K562 (cell line): ENCODE data around the gene IFI30. TPM values are rescaled to one million over a fixed set of nuclear protein-coding genes. Genes with fewer than 3 reads are reported as not detected.
A peak's percentile ranks its signal among the peaks of the same experiment; 100 is the strongest.

Source experiments
- ATAC-seq: fragments of 200-7000 bp; cut with Tn5 transposase; 3 replicates; pipeline ENCODE4 v1.9.1; 2020; ENCODE audit warnings: moderate library complexity
- BruUV-seq: library from RNA; stranded (reverse); fragments of 400-500 nt; replicated peaks from 2 replicates; lab custom pipeline; 2021; lab: Mats Ljungman, UMichigan
- CTCF ChIA-PET: fragments of 300-600 bp; formaldehyde crosslinking; extraction: SDS; loops from one replicate; lab custom pipeline; 2021; ENCODE audit warnings: low intra/inter-chr PET ratio; lab: Yijun Ruan, JAX
- POLR2A ChIA-PET: fragments of 300-600, 350-650 bp; sonication (Branson Sonifier 250); formaldehyde crosslinking; extraction: SDS; loops from one replicate; lab custom pipeline; 2021; ENCODE audit warnings: antibody characterized with exemption, inconsistent platforms; lab: Yijun Ruan, JAX
- DNase-seq, 4 experiments: peaks; one replicate each; pipeline versions ENCODE4 v3.0.0 to v3.0.0-alpha.2; 2011 to 2018; ENCODE audit warnings: low spot score in 3 of 4, mixed read lengths in 3 of 4; ENCODE audit errors: extremely low read depth in 1 of 4
- FAIRE-seq: peaks from 2 replicates; lab custom pipeline; 2011; peaks lifted over from hg19 to GRCh38; lab: Jason Lieb, UNC
- H2AFZ ChIP-seq: 2 replicates; pipeline ENCODE4 v1.6.0; 2011; ENCODE audit warnings: low read depth, low read length, control low read depth, inconsistent platforms
- H3K27ac ChIP-seq: fragments of 200-600 bp; 3 replicates; pipeline ENCODE4 v1.8.0; 2011; ENCODE audit warnings: low read depth, mild to moderate bottlenecking, control low read depth, inconsistent platforms, low read length, moderate library complexity, mixed read lengths; ENCODE audit errors: extremely low read depth
- H3K27me3 ChIP-seq, 2 experiments: fragments of 300-600 bp in 1 of 2; 2 replicates in 1 of 2; 3 replicates in 1 of 2; pipeline versions ENCODE4 v1.6.0 to v1.8.0; 2011; ENCODE audit warnings: inconsistent platforms in 2 of 2, low read length in 2 of 2, mild to moderate bottlenecking in 1 of 2, mixed read lengths in 1 of 2, moderate library complexity in 1 of 2; ENCODE audit not compliant: control insufficient read depth in 2 of 2, insufficient read depth in 2 of 2
- H3K36me3 ChIP-seq: fragments of 300-600 bp; 3 replicates; pipeline ENCODE4 v1.8.0; 2011; ENCODE audit warnings: mild to moderate bottlenecking, low read length, inconsistent platforms; ENCODE audit not compliant: control insufficient read depth, insufficient read depth
- H3K4me1 ChIP-seq, 2 experiments: fragments of 200-600 bp in 1 of 2; replicated peaks in 1 of 2; 2 replicates in 1 of 2; 3 replicates in 1 of 2; pipeline versions ENCODE4 v1.5.1 to v1.8.0; 2011; ENCODE audit warnings: inconsistent platforms in 2 of 2, low read length in 2 of 2, mild to moderate bottlenecking in 1 of 2, mixed read lengths in 1 of 2, moderate library complexity in 1 of 2; ENCODE audit not compliant: control insufficient read depth in 2 of 2, insufficient read depth in 2 of 2
- H3K4me2 ChIP-seq: 2 replicates; pipeline ENCODE4 v1.6.1; 2011; ENCODE audit warnings: low read length, control low read depth, inconsistent platforms, mixed read lengths; ENCODE audit not compliant: insufficient read depth
- H3K4me3 ChIP-seq: fragments of 200-600 bp; sonication (generic), shearing (Covaris generic); 2 replicates; pipeline ENCODE4 v1.5.1; 2016; ENCODE audit warnings: control low read depth, inconsistent platforms
- H3K79me2 ChIP-seq: fragments of 200-600 bp; 3 replicates; pipeline ENCODE4 v1.8.0; 2011; ENCODE audit warnings: low read length, inconsistent platforms; ENCODE audit not compliant: control insufficient read depth, insufficient read depth
- H3K9ac ChIP-seq, 2 experiments: 2 replicates each; pipeline versions ENCODE4 v1.6.0 to v1.6.1; 2011; ENCODE audit warnings: low read depth in 2 of 2, low read length in 2 of 2, control low read depth in 1 of 2, inconsistent platforms in 1 of 2, mild to moderate bottlenecking in 1 of 2, mixed read lengths in 1 of 2; ENCODE audit not compliant: insufficient read depth in 1 of 2
- H3K9me1 ChIP-seq: one replicate; pipeline ENCODE4 v1.6.0; 2011; ENCODE audit warnings: inconsistent platforms, mild to moderate bottlenecking, low read length, moderate library complexity; ENCODE audit not compliant: control insufficient read depth, insufficient read depth
- H3K9me3 ChIP-seq: replicated peaks from 2 replicates; pipeline ENCODE4 v1.5.1; 2011; ENCODE audit warnings: low read depth, low read length, inconsistent platforms; ENCODE audit not compliant: control insufficient read depth, insufficient read depth
- H4K20me1 ChIP-seq: replicated peaks from 2 replicates; pipeline ENCODE4 v1.6.1; 2011; ENCODE audit warnings: low read length, inconsistent platforms, mixed read lengths; ENCODE audit not compliant: control insufficient read depth, insufficient read depth
- ARID1B ChIP-seq: fragments of 450-650 bp; IDR thresholded peaks from 2 replicates; pipeline ENCODE4 v1.6.1; 2016; ENCODE audit warnings: antibody characterized with exemption, mild to moderate bottlenecking, inconsistent platforms
- ASH1L ChIP-seq: fragments of 450-650 bp; IDR thresholded peaks from 2 replicates; pipeline ENCODE4 v1.6.1; 2018; ENCODE audit warnings: borderline replicate concordance, mild to moderate bottlenecking, low read depth; ENCODE audit not compliant: partially characterized antibody
- CC2D1A ChIP-seq: fragments of 450-650 bp; IDR thresholded peaks from 2 replicates; pipeline ENCODE4 v1.6.1; 2017; ENCODE audit warnings: mild to moderate bottlenecking
- FOSL1 ChIP-seq: fragments of 200-800 bp; sonication (Bioruptor generic); conservative IDR thresholded peaks from 2 replicates; pipeline ENCODE4 v1.6.1; 2016; ENCODE audit warnings: missing genetic modification characterization, missing compliant biosample characterization
- HNRNPH1 ChIP-seq: fragments of 200-400 bp; formaldehyde crosslinking; optimal IDR thresholded peaks from 2 replicates; pipeline ENCODE3; 2017; ENCODE audit warnings: low read depth, mild to moderate bottlenecking, low read length, moderate library complexity
- HSF4 ChIP-seq: fragments of 250-450 bp; sonication (Bioruptor Pico); IDR thresholded peaks from 2 replicates; pipeline ENCODE4 v2.1.2; 2022; ENCODE audit warnings: mild to moderate bottlenecking, moderate library complexity, borderline replicate concordance
- NFE2L1 ChIP-seq: fragments of 450-650 bp; IDR thresholded peaks from 2 replicates; pipeline ENCODE4 v1.6.1; 2016; ENCODE audit warnings: missing genetic modification characterization, low read depth, mild to moderate bottlenecking, missing compliant biosample characterization, moderate library complexity, borderline replicate concordance
- NR4A1 ChIP-seq, 2 experiments: fragments of 250-450 bp in 1 of 2; fragments of 450-650 bp in 1 of 2; sonication (Bioruptor Pico) in 1 of 2; IDR thresholded peaks; 2 replicates each; pipeline versions ENCODE4 v1.4.0 to v1.6.1; 2016 to 2020; ENCODE audit warnings: mild to moderate bottlenecking in 2 of 2, missing compliant biosample characterization in 1 of 2, missing genetic modification characterization in 1 of 2, moderate library complexity in 1 of 2
- PHF8 ChIP-seq: fragments of 200-600 bp; sonication (generic); IDR thresholded peaks from 2 replicates; pipeline ENCODE4 v1.6.1; 2012; ENCODE audit warnings: mixed run types, mild to moderate bottlenecking, inconsistent platforms, low read length, moderate library complexity, borderline replicate concordance
- TGIF2 ChIP-seq: sonication (generic); formaldehyde crosslinking; IDR thresholded peaks from 2 replicates; pipeline ENCODE4 v1.8.1; 2022; ENCODE audit warnings: mild to moderate bottlenecking, missing genetic modification reagents, moderate library complexity
- XRCC5 ChIP-seq: fragments of 200-400 bp; formaldehyde crosslinking; IDR thresholded peaks from 2 replicates; pipeline ENCODE4 v1.6.1; 2017; ENCODE audit warnings: low read depth, mild to moderate bottlenecking, low read length
- ZFP36 ChIP-seq: fragments of 150-350 bp; IDR thresholded peaks from 2 replicates; pipeline ENCODE4 v1.6.1; 2018; ENCODE audit warnings: low read length, low read depth; ENCODE audit not compliant: partially characterized antibody
- ZKSCAN8 ChIP-seq: fragments of 200-800 bp; sonication (Bioruptor generic); IDR thresholded peaks from 2 replicates; pipeline ENCODE4 v1.6.1; 2016; ENCODE audit warnings: missing genetic modification characterization, missing compliant biosample characterization
- WGBS: fragments of 100-300 bp; shearing (Covaris generic); methylation state at CpG from one replicate; pipeline ENCODE4 v1.1.6; 2016; ENCODE audit warnings: low coverage, mixed read lengths; ENCODE audit not compliant: insufficient coverage; ENCODE audit errors: missing lambda C conversion rate; 5-methylcytosine and 5-hydroxymethylcytosine counted together
- in situ Hi-C: fragments of 300-500 bp; cut with MboI; formaldehyde crosslinking; loops from 4 replicates; pipeline ENCODE4 v1.15.0; 2018; ENCODE audit warnings: inconsistent platforms, mixed read lengths
- intact Hi-C: fragments of 100-400 bp; cut with micrococcal nuclease; formaldehyde crosslinking; loops from 2 replicates; pipeline ENCODE4 v1.14.2; 2022
- polyA plus RNA-seq, 8 experiments: library from polyadenylated mRNA; depleted of rRNA in 4 of 8; stranded (reverse) in 5 of 8; unstranded in 3 of 8; fragments of >200 nt; fragmentation: Nextera tagmentation in 2 of 8; fragmentation: Illumina TruSeq in 1 of 8; extraction: Ambion mirVana in 2 of 8; extraction: Trizol in 1 of 8; gene quantifications; 2 replicates each; pipeline versions ENCODE4 v1.2.1 to v1.2.3, GENCODE V29; 2011 to 2014; ENCODE audit warnings: inconsistent platforms in 1 of 8, missing spikeins in 1 of 8
- total RNA-seq, 7 experiments: library from RNA; depleted of rRNA in 6 of 7; stranded (reverse); fragments of >200 nt in 6 of 7; fragmentation: Illumina TruSeq in 2 of 7; extraction: Trizol in 2 of 7; gene quantifications; 2 replicates each; pipeline versions ENCODE4 v1.2.1 to v1.2.3, GENCODE V29; 2011 to 2021; ENCODE audit warnings: low replicate concordance in 1 of 7

The IFI30 gene
- total and polyA plus RNA-seq, 9 of the 15 experiments (the other 6 are each of a cell fraction or from before 2014, with no cell fraction given), result 63.7 to 430 (median 109) TPM

- Histone ChIP-seq H3K9me3 (no peaks in the 10 kb centered on the region), H4K20me1 (no peaks in the 10 kb centered on the region), H3K79me2 (no peaks in the 10 kb centered on the region), H3K9ac (peak overlapping the region in 1 of 2 experiments; percentile 78; a peak in 2 of 4 replicates), H3K4me3 (no peak overlapping the region), H3K36me3 (no peaks in the 10 kb centered on the region), H3K27ac (no peak overlapping the region), H3K4me2 (0 out of 2 replicates have a peak overlapping the region, but pooled peaks have one; percentile 12), H3K4me1 (peaks cover 20 to 52% of the 10 kb centered on the region in 2 experiments; a peak in 4 of 5 replicates), H3K9me1 (no peaks in the 10 kb centered on the region), H3K27me3 (no peaks in the 10 kb centered on the region), H2AFZ (peak overlapping the region; percentile 57; the same call in 1 of the 2 replicates)
- 50% methylated on average over 25 of the region's 28 CpGs for WGBS
- DNase-seq (no peak), FAIRE-seq (no peak), ATAC-seq (no peak)
- intact Hi-C loops, result no loop called here
- POLR2A ChIA-PET, result interaction anchor here (0.6 to 1.2 kb wide), 3 partner anchors 59 to 687 kb away, joined by 3 to 6 read pairs (median 3); no protein-coding TSS in a partner anchor
- CTCF ChIA-PET, result no interaction called here
- no TSS peak for BruUV-seq
- in situ Hi-C loops, result no loop called here
- TF ChIP-seq ZFP36, result no peak
- no peak for TF ChIP-seq XRCC5
- TF ChIP-seq CC2D1A, result no peak
- no peak for TF ChIP-seq HNRNPH1
- TF ChIP-seq PHF8, result no peak
- TF ChIP-seq ZKSCAN8, result no peak
- no peak for TF ChIP-seq NFE2L1 (tag)
- TF ChIP-seq TGIF2, result no peak
- no peak for TF ChIP-seq ASH1L
- no peak for TF ChIP-seq ARID1B
- TF ChIP-seq HSF4 (CRISPR knock-in tag), result no peak
- no peak for TF ChIP-seq NR4A1 (CRISPR knock-in tag; IDR thresholded peaks at IDR 0.05)
- TF ChIP-seq NR4A1 (tag; IDR thresholded peaks at IDR 0.05), result no peak
- no peak for TF ChIP-seq FOSL1 (tag)
Observed at GRCh38 chr19:18219911-18220631, 46.5 kb downstream of the IFI30 start.
